H1 (cell line): Measurements from ENCODE around the gene DAGLA. TPM values are rescaled to one million over a fixed set of nuclear protein-coding genes. Genes with fewer than 3 reads are reported as not detected.

Source experiments
- microRNA counts: library from miRNA; unstranded; fragments of <30 nt; microRNA quantifications from one replicate; lab custom pipeline; 2015
- polyA plus RNA-seq, 7 experiments: library from polyadenylated mRNA; depleted of rRNA in 3 of 7; stranded (reverse) in 5 of 7; unstranded in 2 of 7; fragments of >200 nt in 5 of 7; fragments of 200-250 nt in 2 of 7; gene quantifications; 1 replicate in 5 of 7; 2 replicates in 1 of 7; 4 replicates in 1 of 7; pipeline versions ENCODE4 v1.2.1 to v1.2.3, GENCODE V29; 2011 to 2013; ENCODE audit warnings: missing spikeins in 2 of 7, mixed read lengths in 2 of 7
- total RNA-seq: library from RNA; stranded (reverse); fragmentation: NEBNext Ultra II Directional; extraction: Animal tissue kit (Norgen Biotek cat#: 25700); gene quantifications from 2 replicates; pipeline ENCODE4 v1.2.1, GENCODE V29; 2021

Gene DAGLA
- total and polyA plus RNA-seq, 2 of the 8 experiments (the other 6 are each of a cell fraction or from before 2014, with no cell fraction given) = 3.6 to 6.6 TPM

MicroRNAs within 50 kb of the gene (microRNA counts, 767-probe panel; counts per million panel counts)
- microRNA hsa-miR-611 (lab: Ali Mortazavi, UCI) = 879 counts per million, percentile 95 among the panel's probes with 10 or more counts

Other genes with a start within 250 kb of the DAGLA start
- 0.47 and 0.61 TPM in 2 replicates for gene LRRC10B, start 171.6 kb upstream of the DAGLA start, total RNA-seq
- gene LRRC10B, start 171.6 kb upstream of the DAGLA start, polyA plus RNA-seq (2011; rRNA removed) = 0.71 and 1.1 TPM in 2 replicates
- gene SYT7, start 99.3 kb upstream of the DAGLA start, total RNA-seq = 10.5 and 10.6 TPM in 2 replicates
- 9.6 and 14.4 TPM in 2 replicates for gene SYT7, start 99.3 kb upstream of the DAGLA start, polyA plus RNA-seq (2011; rRNA removed)
- gene MYRF, start 72.2 kb downstream of the DAGLA start, total RNA-seq = 6.0 TPM in 2 replicates
- gene MYRF, start 72.2 kb downstream of the DAGLA start, polyA plus RNA-seq (2011; rRNA removed) = 6.1 and 7.6 TPM in 2 replicates
- 186 and 191 TPM in 2 replicates for gene TMEM258, start 112.2 kb downstream of the DAGLA start, total RNA-seq
- gene TMEM258, start 112.2 kb downstream of the DAGLA start, polyA plus RNA-seq (2011; rRNA removed) = 622 and 759 TPM in 2 replicates
- gene FEN1, start 112.5 kb downstream of the DAGLA start, total RNA-seq = 84.5 and 86.1 TPM in 2 replicates
- 52.6 and 52.9 TPM in 2 replicates for gene FEN1, start 112.5 kb downstream of the DAGLA start, polyA plus RNA-seq (2011; rRNA removed)
- 115 and 116 TPM in 2 replicates for gene FADS1, start 136.6 kb downstream of the DAGLA start, total RNA-seq
- 141 and 160 TPM in 2 replicates for gene FADS1, start 136.6 kb downstream of the DAGLA start, polyA plus RNA-seq (2011; rRNA removed)
- gene FADS2, start 147.9 kb downstream of the DAGLA start, total RNA-seq = 499 and 526 TPM in 2 replicates
- gene FADS2, start 147.9 kb downstream of the DAGLA start, polyA plus RNA-seq (2011; rRNA removed) = 635 and 701 TPM in 2 replicates
- 40.2 and 43.8 TPM in 2 replicates for gene FADS3, start 211.2 kb downstream of the DAGLA start, total RNA-seq
- 76.3 and 113 TPM in 2 replicates for gene FADS3, start 211.2 kb downstream of the DAGLA start, polyA plus RNA-seq (2011; rRNA removed)
- 5.7 and 6.8 TPM in 2 replicates for gene RAB3IL1, start 237.2 kb downstream of the DAGLA start, total RNA-seq
- gene RAB3IL1, start 237.2 kb downstream of the DAGLA start, polyA plus RNA-seq (2011; rRNA removed) = 7.9 and 10.8 TPM in 2 replicates